PC-9 (cell line): Measurements from ENCODE around the gene MRPS25.

Experiments used
- EZH2 ChIP-seq: fragments of 200-600 bp; sonication (generic); IDR thresholded peaks from 2 replicates; pipeline ENCODE4 v1.8.0; 2017; ENCODE audit warnings: antibody characterized with exemption, low read depth
- TF ChIP-seq, protein P1 (sequence below): fragments of 200-600 bp; sonication (generic); conservative IDR thresholded peaks from 2 replicates; pipeline ENCODE4 v1.6.1; 2017; ENCODE audit warnings: mixed run types, antibody characterized with exemption, mild to moderate bottlenecking, moderate library complexity

DNA sequence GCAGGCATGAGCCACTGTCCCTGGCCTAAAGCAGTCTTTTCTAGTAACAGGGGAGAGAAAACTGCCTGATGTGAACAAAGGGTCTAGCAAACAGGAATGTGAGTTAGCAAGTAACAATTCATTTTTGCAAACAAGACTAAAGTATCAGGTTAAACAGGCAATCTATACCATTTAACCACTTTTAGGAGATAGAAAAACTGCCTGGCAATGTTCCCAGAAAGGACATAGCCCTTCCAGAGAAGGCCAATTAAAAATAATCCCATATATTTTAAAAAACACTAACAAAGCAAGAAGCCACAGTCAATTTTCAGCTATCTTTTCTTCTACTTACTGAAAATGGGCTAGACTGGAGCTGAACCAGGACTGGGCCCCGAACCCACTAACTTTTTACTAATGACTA lies 27.6 kb upstream of the MRPS25 start:
- no peak for TF ChIP-seq EZH2
- TF ChIP-seq, protein P1, sequence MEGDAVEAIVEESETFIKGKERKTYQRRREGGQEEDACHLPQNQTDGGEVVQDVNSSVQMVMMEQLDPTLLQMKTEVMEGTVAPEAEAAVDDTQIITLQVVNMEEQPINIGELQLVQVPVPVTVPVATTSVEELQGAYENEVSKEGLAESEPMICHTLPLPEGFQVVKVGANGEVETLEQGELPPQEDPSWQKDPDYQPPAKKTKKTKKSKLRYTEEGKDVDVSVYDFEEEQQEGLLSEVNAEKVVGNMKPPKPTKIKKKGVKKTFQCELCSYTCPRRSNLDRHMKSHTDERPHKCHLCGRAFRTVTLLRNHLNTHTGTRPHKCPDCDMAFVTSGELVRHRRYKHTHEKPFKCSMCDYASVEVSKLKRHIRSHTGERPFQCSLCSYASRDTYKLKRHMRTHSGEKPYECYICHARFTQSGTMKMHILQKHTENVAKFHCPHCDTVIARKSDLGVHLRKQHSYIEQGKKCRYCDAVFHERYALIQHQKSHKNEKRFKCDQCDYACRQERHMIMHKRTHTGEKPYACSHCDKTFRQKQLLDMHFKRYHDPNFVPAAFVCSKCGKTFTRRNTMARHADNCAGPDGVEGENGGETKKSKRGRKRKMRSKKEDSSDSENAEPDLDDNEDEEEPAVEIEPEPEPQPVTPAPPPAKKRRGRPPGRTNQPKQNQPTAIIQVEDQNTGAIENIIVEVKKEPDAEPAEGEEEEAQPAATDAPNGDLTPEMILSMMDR = no peak
